H1 (cell line): ENCODE data around the gene PXT1. TPM values are rescaled to one million over a fixed set of nuclear protein-coding genes. Genes with fewer than 3 reads are reported as not detected.

ENCODE experiments used
- ASH2L ChIP-seq: fragments of 200-600, 300-600 bp; sonication (generic); IDR thresholded peaks from one replicate; pipeline ENCODE4 v1.7.1; 2017; ENCODE audit warnings: low read length
- EZH2 ChIP-seq: fragments of 200-600 bp; sonication (generic); IDR thresholded peaks from 2 replicates; pipeline ENCODE4 v1.7.1; 2012; ENCODE audit warnings: low read depth, mild to moderate bottlenecking, moderate library complexity, low read length, inconsistent platforms; ENCODE audit not compliant: severe bottlenecking
- POLR2AphosphoS5 ChIP-seq: IDR thresholded peaks from 2 replicates; pipeline ENCODE4 v1.6.1; 2011; ENCODE audit warnings: low read depth, low read length
- RAD21 ChIP-seq, 2 experiments: IDR thresholded peaks in 1 of 2; conservative IDR thresholded peaks in 1 of 2; 2 replicates each; pipeline ENCODE4 v1.6.1; 2011; ENCODE audit warnings: low read depth in 2 of 2, low read length in 2 of 2, improper control_type of control experiment in 1 of 2, inconsistent platforms in 1 of 2, mild to moderate bottlenecking in 1 of 2, moderate library complexity in 1 of 2
- SIN3A ChIP-seq, 2 experiments: IDR thresholded peaks in 1 of 2; conservative IDR thresholded peaks in 1 of 2; 2 replicates each; pipeline ENCODE4 v1.6.1; 2011 to 2012; ENCODE audit warnings: low read length in 2 of 2, improper control_type of control experiment in 1 of 2, low read depth in 1 of 2, mild to moderate bottlenecking in 1 of 2
- TAF1 ChIP-seq: IDR thresholded peaks from 2 replicates; pipeline ENCODE4 v1.6.1; 2011; ENCODE audit warnings: mild to moderate bottlenecking, low read depth, low read length
- TAF7 ChIP-seq: optimal IDR thresholded peaks from 2 replicates; pipeline ENCODE3; 2011; ENCODE audit warnings: low read depth, mild to moderate bottlenecking, inconsistent platforms, low read length, moderate library complexity, borderline replicate concordance
- polyA plus RNA-seq, 7 experiments: library from polyadenylated mRNA; depleted of rRNA in 3 of 7; stranded (reverse) in 5 of 7; unstranded in 2 of 7; fragments of >200 nt in 5 of 7; fragments of 200-250 nt in 2 of 7; gene quantifications; 1 replicate in 5 of 7; 2 replicates in 1 of 7; 4 replicates in 1 of 7; pipeline versions ENCODE4 v1.2.1 to v1.2.3, GENCODE V29; 2011 to 2013; ENCODE audit warnings: missing spikeins in 2 of 7, mixed read lengths in 2 of 7
- total RNA-seq: library from RNA; stranded (reverse); fragmentation: NEBNext Ultra II Directional; extraction: Animal tissue kit (Norgen Biotek cat#: 25700); gene quantifications from 2 replicates; pipeline ENCODE4 v1.2.1, GENCODE V29; 2021
- TF ChIP-seq, protein P1 (sequence below): fragments of 300-600 bp; sonication (generic); IDR thresholded peaks from 2 replicates; pipeline ENCODE4 v1.7.1; 2012; ENCODE audit warnings: low read length, moderate library complexity, mild to moderate bottlenecking, inconsistent platforms; ENCODE audit not compliant: insufficient replicate concordance
- TF ChIP-seq, protein P2 (sequence below): IDR thresholded peaks from 2 replicates; pipeline ENCODE4 v1.6.1; 2012; ENCODE audit warnings: low read length, inconsistent platforms

The PXT1 gene
- total and polyA plus RNA-seq, 2 of the 8 experiments (the other 6 are each of a cell fraction or from before 2014, with no cell fraction given): 0.06 TPM; not detected in 1

GRCh38 chr6:36414481-36414880 lies 28.2 kb downstream of the PXT1 start (continued):
- TF ChIP-seq, protein P1, sequence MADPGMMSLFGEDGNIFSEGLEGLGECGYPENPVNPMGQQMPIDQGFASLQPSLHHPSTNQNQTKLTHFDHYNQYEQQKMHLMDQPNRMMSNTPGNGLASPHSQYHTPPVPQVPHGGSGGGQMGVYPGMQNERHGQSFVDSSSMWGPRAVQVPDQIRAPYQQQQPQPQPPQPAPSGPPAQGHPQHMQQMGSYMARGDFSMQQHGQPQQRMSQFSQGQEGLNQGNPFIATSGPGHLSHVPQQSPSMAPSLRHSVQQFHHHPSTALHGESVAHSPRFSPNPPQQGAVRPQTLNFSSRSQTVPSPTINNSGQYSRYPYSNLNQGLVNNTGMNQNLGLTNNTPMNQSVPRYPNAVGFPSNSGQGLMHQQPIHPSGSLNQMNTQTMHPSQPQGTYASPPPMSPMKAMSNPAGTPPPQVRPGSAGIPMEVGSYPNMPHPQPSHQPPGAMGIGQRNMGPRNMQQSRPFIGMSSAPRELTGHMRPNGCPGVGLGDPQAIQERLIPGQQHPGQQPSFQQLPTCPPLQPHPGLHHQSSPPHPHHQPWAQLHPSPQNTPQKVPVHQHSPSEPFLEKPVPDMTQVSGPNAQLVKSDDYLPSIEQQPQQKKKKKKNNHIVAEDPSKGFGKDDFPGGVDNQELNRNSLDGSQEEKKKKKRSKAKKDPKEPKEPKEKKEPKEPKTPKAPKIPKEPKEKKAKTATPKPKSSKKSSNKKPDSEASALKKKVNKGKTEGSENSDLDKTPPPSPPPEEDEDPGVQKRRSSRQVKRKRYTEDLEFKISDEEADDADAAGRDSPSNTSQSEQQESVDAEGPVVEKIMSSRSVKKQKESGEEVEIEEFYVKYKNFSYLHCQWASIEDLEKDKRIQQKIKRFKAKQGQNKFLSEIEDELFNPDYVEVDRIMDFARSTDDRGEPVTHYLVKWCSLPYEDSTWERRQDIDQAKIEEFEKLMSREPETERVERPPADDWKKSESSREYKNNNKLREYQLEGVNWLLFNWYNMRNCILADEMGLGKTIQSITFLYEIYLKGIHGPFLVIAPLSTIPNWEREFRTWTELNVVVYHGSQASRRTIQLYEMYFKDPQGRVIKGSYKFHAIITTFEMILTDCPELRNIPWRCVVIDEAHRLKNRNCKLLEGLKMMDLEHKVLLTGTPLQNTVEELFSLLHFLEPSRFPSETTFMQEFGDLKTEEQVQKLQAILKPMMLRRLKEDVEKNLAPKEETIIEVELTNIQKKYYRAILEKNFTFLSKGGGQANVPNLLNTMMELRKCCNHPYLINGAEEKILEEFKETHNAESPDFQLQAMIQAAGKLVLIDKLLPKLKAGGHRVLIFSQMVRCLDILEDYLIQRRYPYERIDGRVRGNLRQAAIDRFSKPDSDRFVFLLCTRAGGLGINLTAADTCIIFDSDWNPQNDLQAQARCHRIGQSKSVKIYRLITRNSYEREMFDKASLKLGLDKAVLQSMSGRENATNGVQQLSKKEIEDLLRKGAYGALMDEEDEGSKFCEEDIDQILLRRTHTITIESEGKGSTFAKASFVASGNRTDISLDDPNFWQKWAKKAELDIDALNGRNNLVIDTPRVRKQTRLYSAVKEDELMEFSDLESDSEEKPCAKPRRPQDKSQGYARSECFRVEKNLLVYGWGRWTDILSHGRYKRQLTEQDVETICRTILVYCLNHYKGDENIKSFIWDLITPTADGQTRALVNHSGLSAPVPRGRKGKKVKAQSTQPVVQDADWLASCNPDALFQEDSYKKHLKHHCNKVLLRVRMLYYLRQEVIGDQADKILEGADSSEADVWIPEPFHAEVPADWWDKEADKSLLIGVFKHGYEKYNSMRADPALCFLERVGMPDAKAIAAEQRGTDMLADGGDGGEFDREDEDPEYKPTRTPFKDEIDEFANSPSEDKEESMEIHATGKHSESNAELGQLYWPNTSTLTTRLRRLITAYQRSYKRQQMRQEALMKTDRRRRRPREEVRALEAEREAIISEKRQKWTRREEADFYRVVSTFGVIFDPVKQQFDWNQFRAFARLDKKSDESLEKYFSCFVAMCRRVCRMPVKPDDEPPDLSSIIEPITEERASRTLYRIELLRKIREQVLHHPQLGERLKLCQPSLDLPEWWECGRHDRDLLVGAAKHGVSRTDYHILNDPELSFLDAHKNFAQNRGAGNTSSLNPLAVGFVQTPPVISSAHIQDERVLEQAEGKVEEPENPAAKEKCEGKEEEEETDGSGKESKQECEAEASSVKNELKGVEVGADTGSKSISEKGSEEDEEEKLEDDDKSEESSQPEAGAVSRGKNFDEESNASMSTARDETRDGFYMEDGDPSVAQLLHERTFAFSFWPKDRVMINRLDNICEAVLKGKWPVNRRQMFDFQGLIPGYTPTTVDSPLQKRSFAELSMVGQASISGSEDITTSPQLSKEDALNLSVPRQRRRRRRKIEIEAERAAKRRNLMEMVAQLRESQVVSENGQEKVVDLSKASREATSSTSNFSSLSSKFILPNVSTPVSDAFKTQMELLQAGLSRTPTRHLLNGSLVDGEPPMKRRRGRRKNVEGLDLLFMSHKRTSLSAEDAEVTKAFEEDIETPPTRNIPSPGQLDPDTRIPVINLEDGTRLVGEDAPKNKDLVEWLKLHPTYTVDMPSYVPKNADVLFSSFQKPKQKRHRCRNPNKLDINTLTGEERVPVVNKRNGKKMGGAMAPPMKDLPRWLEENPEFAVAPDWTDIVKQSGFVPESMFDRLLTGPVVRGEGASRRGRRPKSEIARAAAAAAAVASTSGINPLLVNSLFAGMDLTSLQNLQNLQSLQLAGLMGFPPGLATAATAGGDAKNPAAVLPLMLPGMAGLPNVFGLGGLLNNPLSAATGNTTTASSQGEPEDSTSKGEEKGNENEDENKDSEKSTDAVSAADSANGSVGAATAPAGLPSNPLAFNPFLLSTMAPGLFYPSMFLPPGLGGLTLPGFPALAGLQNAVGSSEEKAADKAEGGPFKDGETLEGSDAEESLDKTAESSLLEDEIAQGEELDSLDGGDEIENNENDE: no peak
- TF ChIP-seq ASH2L (no peak), TAF7 (no peak), RAD21 (IDR thresholded peaks at IDR 0.05 in 1 of 2, conservative IDR thresholded peaks at IDR 0.05 in 1 of 2; ENCODE audit: low read depth in 2 of 2, low read length in 2 of 2) (no peak), EZH2 (no peak), TAF1 (no peak), POLR2AphosphoS5 (no peak), SIN3A (conservative IDR thresholded peaks at IDR 0.05 in 1 of 2, IDR thresholded peaks at IDR 0.05 in 1 of 2; ENCODE audit: low read depth in 1 of 2, low read length in 2 of 2) (no peak)
- TF ChIP-seq, protein P2, sequence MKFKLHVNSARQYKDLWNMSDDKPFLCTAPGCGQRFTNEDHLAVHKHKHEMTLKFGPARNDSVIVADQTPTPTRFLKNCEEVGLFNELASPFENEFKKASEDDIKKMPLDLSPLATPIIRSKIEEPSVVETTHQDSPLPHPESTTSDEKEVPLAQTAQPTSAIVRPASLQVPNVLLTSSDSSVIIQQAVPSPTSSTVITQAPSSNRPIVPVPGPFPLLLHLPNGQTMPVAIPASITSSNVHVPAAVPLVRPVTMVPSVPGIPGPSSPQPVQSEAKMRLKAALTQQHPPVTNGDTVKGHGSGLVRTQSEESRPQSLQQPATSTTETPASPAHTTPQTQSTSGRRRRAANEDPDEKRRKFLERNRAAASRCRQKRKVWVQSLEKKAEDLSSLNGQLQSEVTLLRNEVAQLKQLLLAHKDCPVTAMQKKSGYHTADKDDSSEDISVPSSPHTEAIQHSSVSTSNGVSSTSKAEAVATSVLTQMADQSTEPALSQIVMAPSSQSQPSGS: no peak
